Caco-2 (cell line): ENCODE results near the gene RRP8. TPM values are rescaled to one million over a fixed set of nuclear protein-coding genes. Genes with fewer than 3 reads are reported as not detected.

Experiments used
- BruUV-seq: library from RNA; stranded (reverse); fragments of 400-500 nt; replicated peaks from 2 replicates; lab custom pipeline; 2021; lab: Mats Ljungman, UMichigan
- CTCF ChIA-PET: fragments of 300-600 bp; sonication (Branson Sonifier 250); formaldehyde crosslinking; loops from one replicate; lab custom pipeline; 2022; ENCODE audit warnings: antibody characterized with exemption; lab: Charles Lee
- POLR2A ChIA-PET: fragments of 300-600 bp; sonication (Branson Sonifier 250); formaldehyde crosslinking; loops from one replicate; lab custom pipeline; 2022; ENCODE audit warnings: antibody characterized with exemption; lab: Charles Lee
- DNase-seq, 2 experiments: peaks; one replicate each; pipeline versions ENCODE4 v3.0.0 to v3.0.0-alpha.2; 2020 to 2022
- H3K27me3 ChIP-seq: replicated peaks from 2 replicates; pipeline ENCODE4 v1.6.0; 2011; ENCODE audit warnings: low read length; ENCODE audit not compliant: control insufficient read depth, insufficient read depth
- H3K36me3 ChIP-seq: 2 replicates; pipeline ENCODE4 v1.5.1; 2011; ENCODE audit warnings: low read length; ENCODE audit not compliant: control insufficient read depth, insufficient read depth
- H3K4me1 ChIP-seq: fragments of 250-450 bp; sonication (Bioruptor Pico); 2 replicates; pipeline ENCODE4 v1.5.1; 2020; ENCODE audit warnings: mild to moderate bottlenecking
- H3K4me3 ChIP-seq: 2 replicates; pipeline ENCODE4 v1.5.1; 2011; ENCODE audit warnings: low read depth, mild to moderate bottlenecking, control low read depth, low read length
- H3K9me3 ChIP-seq: fragments of 250-450 bp; sonication (Bioruptor Pico); 2 replicates; pipeline ENCODE4 v1.5.1; 2020; ENCODE audit warnings: mild to moderate bottlenecking, moderate library complexity
- H3K27ac Mint-ChIP-seq: one replicate; pipeline ENCODE4 v1.8.0; 2022; ENCODE audit warnings: mixed read lengths; ENCODE audit not compliant: unreplicated experiment
- H3K27me3 Mint-ChIP-seq: one replicate; pipeline ENCODE4 v1.8.0; 2022; ENCODE audit warnings: mixed read lengths; ENCODE audit not compliant: insufficient read depth, unreplicated experiment
- H3K36me3 Mint-ChIP-seq: one replicate; pipeline ENCODE4 v1.8.0; 2022; ENCODE audit warnings: mild to moderate bottlenecking, mixed read lengths; ENCODE audit not compliant: insufficient read depth, unreplicated experiment
- H3K4me1 Mint-ChIP-seq: one replicate; pipeline ENCODE4 v1.8.0; 2022; ENCODE audit warnings: low read depth, mixed read lengths; ENCODE audit not compliant: unreplicated experiment
- H3K4me3 Mint-ChIP-seq: one replicate; pipeline ENCODE4 v1.8.0; 2022; ENCODE audit warnings: mild to moderate bottlenecking, moderate library complexity, mixed read lengths; ENCODE audit not compliant: unreplicated experiment
- H3K9me3 Mint-ChIP-seq: one replicate; pipeline ENCODE4 v1.8.0; 2022; ENCODE audit warnings: mixed read lengths; ENCODE audit not compliant: unreplicated experiment
- intact Hi-C: fragments of 100-400 bp; cut with micrococcal nuclease; formaldehyde crosslinking; loops from one replicate; pipeline ENCODE4 v1.10.0; 2022; ENCODE audit not compliant: unreplicated experiment
- total RNA-seq: library from RNA; stranded (reverse); gene quantifications from 2 replicates; pipeline ENCODE4 v1.2.3, GENCODE V29; 2022
- TF ChIP-seq, protein P1 (sequence below), 2 experiments: fragments of 200-600 bp in 1 of 2; IDR thresholded peaks; 1 replicate in 1 of 2; 2 replicates in 1 of 2; pipeline versions ENCODE4 v1.5.1 to v1.8.0; 2011 to 2022; ENCODE audit warnings: antibody characterized with exemption in 1 of 2, control low read depth in 1 of 2, inconsistent platforms in 1 of 2, low read depth in 1 of 2, low read length in 1 of 2, mild to moderate bottlenecking in 1 of 2, moderate library complexity in 1 of 2; ENCODE audit not compliant: insufficient read depth in 1 of 2, severe bottlenecking in 1 of 2, unreplicated experiment in 1 of 2

Gene RRP8
- total RNA-seq, 1 experiment from 2014 or later, result 21.0 TPM

DNA sequence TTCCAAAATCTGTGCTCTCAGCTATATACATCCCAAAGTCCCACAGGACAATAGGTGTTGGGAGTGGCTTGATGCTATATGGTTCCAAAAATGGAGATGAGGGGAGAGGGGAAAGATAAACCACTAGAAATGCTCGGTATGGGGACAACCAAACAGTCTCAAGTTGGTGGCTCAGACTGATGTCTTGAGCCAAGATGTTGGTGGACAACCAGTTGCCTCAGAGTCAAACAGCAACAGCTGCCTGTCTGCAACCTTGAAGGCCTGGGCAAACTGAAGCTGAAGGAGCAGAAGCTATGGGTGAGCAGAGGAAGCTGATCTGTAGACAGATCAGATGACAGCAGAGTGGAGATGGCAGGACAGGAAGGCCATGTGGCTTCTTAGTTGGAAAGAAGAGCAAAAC is 4.0 kb downstream of the RRP8 start:
- TF ChIP-seq, protein P1, sequence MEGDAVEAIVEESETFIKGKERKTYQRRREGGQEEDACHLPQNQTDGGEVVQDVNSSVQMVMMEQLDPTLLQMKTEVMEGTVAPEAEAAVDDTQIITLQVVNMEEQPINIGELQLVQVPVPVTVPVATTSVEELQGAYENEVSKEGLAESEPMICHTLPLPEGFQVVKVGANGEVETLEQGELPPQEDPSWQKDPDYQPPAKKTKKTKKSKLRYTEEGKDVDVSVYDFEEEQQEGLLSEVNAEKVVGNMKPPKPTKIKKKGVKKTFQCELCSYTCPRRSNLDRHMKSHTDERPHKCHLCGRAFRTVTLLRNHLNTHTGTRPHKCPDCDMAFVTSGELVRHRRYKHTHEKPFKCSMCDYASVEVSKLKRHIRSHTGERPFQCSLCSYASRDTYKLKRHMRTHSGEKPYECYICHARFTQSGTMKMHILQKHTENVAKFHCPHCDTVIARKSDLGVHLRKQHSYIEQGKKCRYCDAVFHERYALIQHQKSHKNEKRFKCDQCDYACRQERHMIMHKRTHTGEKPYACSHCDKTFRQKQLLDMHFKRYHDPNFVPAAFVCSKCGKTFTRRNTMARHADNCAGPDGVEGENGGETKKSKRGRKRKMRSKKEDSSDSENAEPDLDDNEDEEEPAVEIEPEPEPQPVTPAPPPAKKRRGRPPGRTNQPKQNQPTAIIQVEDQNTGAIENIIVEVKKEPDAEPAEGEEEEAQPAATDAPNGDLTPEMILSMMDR (IDR thresholded peaks at IDR 0.05; ENCODE audit: insufficient read depth in 1 of 2, low read depth in 1 of 2, low read length in 1 of 2, severe bottlenecking in 1 of 2, unreplicated experiment in 1 of 2), result no peak
- no peak for DNase-seq
- H3K9me3 Mint-ChIP-seq, result no peaks in the 10 kb centered on the region
- intact Hi-C loops, result no loop called here
- Histone ChIP-seq H3K36me3 (peaks cover 6% of the 10 kb centered on the region), H3K4me3 (no peak overlapping the region), H3K27me3 (no peaks in the 10 kb centered on the region), H3K9me3 (no peaks in the 10 kb centered on the region), H3K4me1 (peaks cover 14% of the 10 kb centered on the region)
- H3K36me3 Mint-ChIP-seq, result peaks cover 20% of the 10 kb centered on the region
- no peak overlapping the region for H3K4me3 Mint-ChIP-seq
- no peak overlapping the region for H3K27ac Mint-ChIP-seq
- BruUV-seq, result no TSS peak
- ChIA-PET POLR2A (no interaction called here), CTCF (no interaction called here)
- no peaks in the 10 kb centered on the region for H3K27me3 Mint-ChIP-seq
- no peaks in the 10 kb centered on the region for H3K4me1 Mint-ChIP-seq

DNA sequence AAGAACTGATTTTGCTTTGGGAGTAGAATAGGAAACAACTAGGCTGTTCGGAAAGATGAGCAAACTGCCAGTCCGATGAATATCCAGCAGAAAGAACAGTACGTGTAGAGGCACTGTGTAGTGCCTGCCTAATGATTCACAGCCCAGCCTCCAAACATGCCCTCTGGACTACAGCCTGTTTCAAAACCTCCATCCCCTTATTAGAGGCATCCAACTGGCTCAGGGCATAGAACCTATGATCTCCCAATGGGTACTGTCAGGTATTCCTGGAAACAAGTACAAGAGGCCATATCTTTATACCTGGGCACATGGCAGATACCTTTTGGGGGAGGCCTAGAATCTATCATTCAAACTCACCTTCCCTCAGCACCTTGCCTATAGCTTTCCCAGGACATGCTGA is 4.9 kb downstream of the RRP8 start:
- Mint-ChIP-seq H3K9me3 (no peaks in the 10 kb centered on the region), H3K27ac (peak overlapping the region; percentile 1), H3K36me3 (peaks cover 20% of the 10 kb centered on the region), H3K4me1 (no peaks in the 10 kb centered on the region), H3K27me3 (no peaks in the 10 kb centered on the region), H3K4me3 (no peak overlapping the region)
- Histone ChIP-seq H3K4me1 (peaks cover 14% of the 10 kb centered on the region), H3K27me3 (no peaks in the 10 kb centered on the region), H3K36me3 (peaks cover 6% of the 10 kb centered on the region), H3K9me3 (no peaks in the 10 kb centered on the region), H3K4me3 (no peak overlapping the region)
- ChIA-PET POLR2A (no interaction called here), CTCF (no interaction called here)
- TF ChIP-seq, protein P1 (IDR thresholded peaks at IDR 0.05; ENCODE audit: insufficient read depth in 1 of 2, low read depth in 1 of 2, low read length in 1 of 2, severe bottlenecking in 1 of 2, unreplicated experiment in 1 of 2), result no peak
- intact Hi-C loops, result no loop called here
- no peak for DNase-seq
- no TSS peak for BruUV-seq

DNA sequence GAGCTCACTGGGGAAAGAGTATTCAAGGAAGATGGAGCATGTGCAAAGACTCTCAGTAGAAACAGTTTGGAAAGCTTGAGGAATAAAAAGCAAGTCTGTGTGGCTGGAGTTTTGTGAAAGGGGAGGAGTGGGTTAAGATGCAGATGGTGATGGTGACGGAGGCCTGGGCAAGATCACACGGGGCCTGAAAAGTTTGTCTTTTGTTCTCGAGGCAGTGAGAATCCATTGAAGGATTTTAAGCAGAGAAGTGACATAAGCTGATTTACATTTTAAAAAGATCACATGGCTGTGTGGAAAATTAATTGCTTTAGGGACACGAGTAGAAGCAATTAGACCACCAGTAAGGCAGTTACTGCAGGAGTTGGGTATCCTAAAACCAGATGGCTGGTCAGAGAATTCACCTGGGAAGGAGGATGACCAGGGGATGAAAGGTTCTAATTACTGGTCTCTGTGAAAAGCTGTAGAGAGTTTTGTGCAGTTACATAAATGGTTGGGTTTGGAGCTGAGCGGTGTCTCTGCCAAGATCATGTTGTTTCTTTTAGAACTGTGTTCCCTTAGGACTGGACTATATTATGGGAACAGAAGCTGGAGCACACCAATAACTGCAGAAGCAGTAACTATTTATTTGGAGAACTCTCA is 7.1 kb downstream of the RRP8 start:
- Mint-ChIP-seq H3K9me3 (no peaks in the 10 kb centered on the region), H3K27me3 (no peaks in the 10 kb centered on the region), H3K36me3 (peaks cover 24% of the 10 kb centered on the region), H3K27ac (no peak overlapping the region), H3K4me1 (no peaks in the 10 kb centered on the region), H3K4me3 (no peak overlapping the region)
- H3K36me3 ChIP-seq, result peaks cover 6% of the 10 kb centered on the region
- TF ChIP-seq, protein P1 (IDR thresholded peaks at IDR 0.05; ENCODE audit: insufficient read depth in 1 of 2, low read depth in 1 of 2, low read length in 1 of 2, severe bottlenecking in 1 of 2, unreplicated experiment in 1 of 2), result no peak
- no TSS peak for BruUV-seq
- no peaks in the 10 kb centered on the region for H3K9me3 ChIP-seq
- intact Hi-C loops, result no loop called here
- H3K27me3 ChIP-seq, result no peaks in the 10 kb centered on the region
- ChIA-PET CTCF (no interaction called here), POLR2A (interaction anchor here (1.4 kb wide), 1 partner anchor 15 kb away, joined by 3 read pairs; the partner anchor contains the start of gene TAF10)
- H3K4me1 ChIP-seq, result peaks cover 7% of the 10 kb centered on the region; the same call in 1 of the 2 replicates
- no peak for DNase-seq
- H3K4me3 ChIP-seq, result no peak overlapping the region
